ENCODE results near the gene SEPTIN2. TPM values are rescaled to one million over a fixed set of nuclear protein-coding genes. Genes with fewer than 3 reads are reported as not detected.

SEPTIN2 gene
- total and polyA plus RNA-seq, 10 of the 15 experiments (the other 5 are each of a cell fraction or from before 2014, with no cell fraction given), result 169 to 474 (median 269) TPM

- TF ChIP-seq ASH2L (IDR thresholded peaks at IDR 0.05; ENCODE audit: borderline replicate concordance, low read depth), result no peak
Measured at GRCh38 chr2:241376808-241377207, 61.1 kb downstream of the SEPTIN2 start (continued).

- SMC1A ChIA-PET (ENCODE audit: uncharacterized antibody, unreplicated experiment), result interaction anchor here (2.4 to 10.6 kb wide), 3 partner anchors 8 to 15 kb away, joined by 7 to 239 read pairs (median 27); no protein-coding TSS in a partner anchor
- POLR2A ChIA-PET, result interaction anchor here (1.1 kb wide), 1 partner anchor 59 kb away, joined by 3 read pairs; no protein-coding TSS in a partner anchor
- Histone ChIP-seq H3K79me2 (ENCODE audit: control insufficient read depth, insufficient read depth, low read length) (peaks cover 28% of the 10 kb centered on the region), H3K4me1 (ENCODE audit: control insufficient read depth, insufficient read depth, low read length) (peaks cover 30% of the 10 kb centered on the region), H3K27me3 (replicated peaks in 1 of 2; ENCODE audit: control insufficient read depth in 2 of 2, insufficient read depth in 2 of 2, low read length in 1 of 2) (no peaks in the 10 kb centered on the region), H3K9ac (ENCODE audit: control insufficient read depth, insufficient read depth, low read length) (no peak overlapping the region), H3K4me2 (ENCODE audit: control insufficient read depth, insufficient read depth) (no peak overlapping the region), H3K9me3 (replicated peaks; ENCODE audit: control insufficient read depth, insufficient read depth, low read length) (no peaks in the 10 kb centered on the region; the same call in 2 of the 3 replicates), H3K4me3 (no peak overlapping the region), H3K36me3 (ENCODE audit: control insufficient read depth in 2 of 2, insufficient read depth in 2 of 2, low read length in 1 of 2) (peaks cover 5 to 14% of the 10 kb centered on the region in 2 experiments; a peak in 3 of 4 replicates), H3K27ac (ENCODE audit: control insufficient read depth, insufficient read depth) (no peak overlapping the region), H2AFZ (ENCODE audit: control insufficient read depth, low read depth, low read length) (no peak overlapping the region), H4K20me1 (ENCODE audit: control insufficient read depth, insufficient read depth) (no peaks in the 10 kb centered on the region)
- 65% methylated on average over 2 of the region's 2 CpGs for WGBS (ENCODE audit: insufficient coverage, insufficient replicate concordance, low lambda C conversion rate, missing lambda C conversion rate)
- TF ChIP-seq BCL3 (IDR thresholded peaks at IDR 0.05; ENCODE audit: borderline replicate concordance, insufficient read depth, low read depth, low read length, poor library complexity, severe bottlenecking) (no peak), LARP7 (IDR thresholded peaks at IDR 0.05) (no peak), IKZF1 (conservative IDR thresholded peaks at IDR 0.05) (no peak), SUZ12 (IDR thresholded peaks at IDR 0.05; ENCODE audit: unreplicated experiment) (no peak), NKRF (conservative IDR thresholded peaks at IDR 0.05) (no peak), SKIL (IDR thresholded peaks at IDR 0.05; ENCODE audit: low read depth, poor library complexity, severe bottlenecking) (no peak), SREBF2 (IDR thresholded peaks at IDR 0.05; ENCODE audit: low read length) (no peak), CBFB (IDR thresholded peaks at IDR 0.05; ENCODE audit: low read depth) (no peak), SMAD1 (IDR thresholded peaks at IDR 0.05; ENCODE audit: low read depth, partially characterized antibody) (no peak), HDAC2 (IDR thresholded peaks at IDR 0.05) (no peak)
- BruUV-seq (replicated peaks), result no TSS peak
- CTCF ChIA-PET, result interaction anchor here (1.0 to 1.5 kb wide), 4 partner anchors 12 to 28 kb away, joined by 3 to 5 read pairs (median 4); no protein-coding TSS in a partner anchor
- FAIRE-seq, result no peak
- in situ Hi-C loops (cut with MboI) (no loop called here), intact Hi-C loops (cut with micrococcal nuclease; ENCODE audit: unreplicated experiment) (no loop called here)
- DNase-seq (ENCODE audit: low read depth, low spot score), result no peak
- RAD21 ChIA-PET (ENCODE audit: unreplicated experiment), result interaction anchor here (0.6 to 4.2 kb wide), 6 partner anchors 10 to 55 kb away, joined by 3 to 16 read pairs (median 3); no protein-coding TSS in a partner anchor
- no peak for ATAC-seq
Measured at GRCh38 chr2:241378816-241379215, 63.1 kb downstream of the SEPTIN2 start.

Measured in GM12878 (cell line).